ENCODE results near the gene PRSS53.
A peak's percentile ranks its signal among the peaks of the same experiment; 100 is the strongest.
"Not testable (repeated sequence)": the region's sequence is repeated elsewhere in the genome, so short reads cannot be mapped to it uniquely, and the experiment has no call there.

The PRSS53 gene

DNA sequence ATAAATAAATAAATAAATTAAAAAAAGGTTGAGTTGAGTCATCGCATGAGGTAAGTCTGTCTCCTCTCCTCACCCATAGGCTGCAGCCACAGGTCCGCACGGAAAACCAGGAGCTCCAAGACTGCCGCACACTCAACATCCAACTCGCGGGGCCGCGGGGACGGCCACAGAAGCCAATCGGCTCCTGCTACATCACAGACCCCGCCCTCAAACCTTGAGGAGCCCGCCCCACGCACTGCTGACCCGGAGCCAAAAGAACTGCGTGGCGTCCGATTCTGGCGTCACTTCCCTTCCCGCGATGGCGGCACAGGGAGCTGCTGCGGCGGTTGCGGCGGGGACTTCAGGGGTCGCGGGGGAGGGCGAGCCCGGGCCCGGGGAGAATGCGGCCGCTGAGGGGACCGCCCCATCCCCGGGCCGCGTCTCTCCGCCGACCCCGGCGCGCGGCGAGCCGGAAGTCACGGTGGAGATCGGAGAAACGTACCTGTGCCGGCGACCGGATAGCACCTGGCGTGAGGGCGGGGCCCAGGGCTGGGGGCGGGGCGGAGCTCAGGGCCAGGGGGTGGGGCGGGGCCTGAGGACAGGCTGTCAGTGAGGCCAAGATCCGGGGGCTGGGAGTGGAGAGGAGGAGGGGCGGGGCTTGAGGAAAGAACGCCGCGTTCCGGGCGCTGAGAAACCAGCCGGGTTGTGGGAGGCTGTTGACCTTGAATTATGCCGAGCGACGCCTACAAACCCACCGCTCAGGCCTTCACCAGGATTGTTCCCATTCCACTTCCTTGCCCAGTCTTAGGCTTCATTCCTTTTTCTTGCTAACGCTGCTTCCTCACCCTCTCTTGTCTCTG is 28.9 kb upstream of the PRSS53 start, which contains the start of gene KAT8:
KAT8 (plus strand) TSS at position 281 of the 839 bp plus-strand sequence; CDS start at position 299, 18 bp downstream.
- peak; percentile 96 to 98 (median 96) for DNase-seq (ENCODE audit: low read depth in 3 of 3)

DNA sequence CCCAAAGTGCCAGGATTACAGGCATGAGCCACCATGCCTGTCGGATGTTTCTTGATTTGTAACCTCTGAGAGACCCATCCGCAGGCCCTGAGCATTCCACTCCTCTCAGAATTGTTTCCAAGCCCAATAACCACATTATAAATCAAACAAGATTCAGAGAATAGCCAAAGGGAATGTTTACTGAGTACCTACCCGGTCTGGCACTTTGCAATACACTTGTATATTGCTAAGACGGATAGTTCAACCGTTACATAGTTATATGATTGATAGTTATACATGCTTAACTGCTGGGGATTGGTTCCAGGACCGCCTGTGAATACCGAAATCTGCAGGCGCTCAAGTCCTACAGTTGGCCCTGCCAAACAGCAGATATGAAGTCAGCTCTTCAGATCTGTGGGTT is 25.7 kb upstream of the PRSS53 start:
- DNase-seq (ENCODE audit: low read depth in 3 of 3) = no peak

DNA sequence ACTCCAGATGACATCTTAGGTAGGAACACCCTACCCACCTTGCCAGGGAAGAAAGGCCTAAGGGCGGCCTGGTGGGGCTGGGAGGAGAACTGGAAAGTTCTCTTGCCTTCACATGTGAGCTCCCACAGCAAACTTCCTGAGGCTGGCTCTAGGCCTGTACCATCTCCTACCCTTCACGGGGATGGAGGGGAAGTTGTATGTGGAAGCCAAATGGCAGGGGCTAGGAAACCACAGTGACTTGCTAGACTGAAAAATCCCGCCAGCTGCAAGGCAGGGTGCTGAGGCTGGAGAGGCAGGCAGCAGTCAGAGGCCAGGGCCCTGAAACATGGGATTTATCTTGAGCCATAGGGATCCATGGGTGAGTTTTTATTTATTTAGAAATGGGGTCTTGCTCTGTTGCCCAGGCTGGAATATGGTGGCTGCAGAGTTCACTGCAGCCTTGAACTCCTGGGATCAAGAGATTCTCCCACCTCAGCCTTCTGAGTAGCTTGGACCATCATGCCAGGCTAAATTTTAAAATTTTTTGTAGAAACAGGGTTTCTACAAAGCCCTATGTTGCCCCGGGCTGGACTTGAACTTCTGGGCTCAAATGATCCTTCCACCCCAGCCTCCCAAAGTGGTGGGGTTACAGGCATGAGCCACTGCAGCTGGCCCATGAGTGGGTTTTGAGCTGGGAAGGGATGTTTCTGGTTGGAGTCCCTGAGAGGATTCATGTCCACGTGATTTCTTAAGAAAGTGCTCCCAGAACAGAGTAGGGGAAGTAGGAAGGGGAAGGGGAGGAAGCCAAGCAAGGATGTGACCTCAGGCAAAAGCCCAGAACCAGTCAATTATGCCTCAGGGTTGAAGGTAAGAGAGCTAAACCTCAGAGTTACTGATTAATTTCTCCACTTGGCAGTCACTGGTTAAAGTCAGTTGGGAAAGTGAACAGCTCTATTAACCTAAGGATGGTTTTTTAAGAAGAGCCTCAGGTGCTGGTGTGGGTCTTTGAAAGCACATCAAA is 24.7 kb upstream of the PRSS53 start:
- DNase-seq (ENCODE audit: low read depth in 3 of 3) = no peak

DNA sequence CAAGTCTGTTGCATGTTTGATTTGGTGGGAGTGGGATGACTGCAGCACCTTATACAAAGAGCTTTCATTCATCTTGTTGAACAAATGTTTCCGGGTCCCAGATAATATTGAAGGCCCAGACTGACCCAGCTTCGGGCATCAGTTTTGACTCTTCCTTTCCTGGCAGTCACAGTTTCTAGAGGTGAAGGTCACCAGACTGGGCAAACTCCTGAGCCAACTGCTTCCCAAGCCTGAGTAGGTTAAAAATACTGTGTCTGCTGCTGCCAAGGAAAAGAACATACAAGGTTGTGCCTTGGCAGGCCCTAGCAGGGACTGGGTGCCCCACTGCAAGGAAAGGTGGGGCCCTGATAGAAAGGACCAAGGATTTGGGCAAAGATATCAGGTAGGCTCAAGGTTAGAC is 24.0 kb upstream of the PRSS53 start:
- no peak for DNase-seq (ENCODE audit: low read depth in 3 of 3)

DNA sequence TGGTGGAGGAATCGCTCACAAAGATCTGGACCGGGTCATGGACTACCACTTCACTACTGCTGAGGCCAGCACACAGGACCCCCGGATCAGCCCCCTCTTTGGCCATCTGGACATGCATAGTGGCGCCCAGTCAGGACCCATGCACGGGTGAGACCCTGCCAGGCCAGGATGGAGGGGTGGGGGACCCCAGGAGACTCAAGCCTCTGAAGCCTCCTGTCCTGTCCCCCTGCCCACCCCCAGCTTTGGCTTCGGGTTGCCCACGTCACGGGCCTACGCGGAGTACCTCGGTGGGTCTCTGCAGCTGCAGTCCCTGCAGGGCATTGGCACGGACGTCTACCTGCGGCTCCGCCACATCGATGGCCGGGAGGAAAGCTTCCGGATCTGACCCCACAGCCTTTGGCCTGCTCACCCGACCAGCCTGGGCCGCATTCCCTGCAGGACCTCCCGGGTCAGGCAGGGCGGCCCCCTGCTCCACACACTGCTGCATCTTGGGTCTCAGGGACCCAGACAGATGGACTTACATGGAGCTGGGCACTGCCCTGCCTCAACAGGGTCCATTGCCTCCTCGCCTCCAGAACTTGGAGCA is 23.2 kb upstream of the PRSS53 start:
- no peak for DNase-seq (ENCODE audit: low read depth in 3 of 3)

DNA sequence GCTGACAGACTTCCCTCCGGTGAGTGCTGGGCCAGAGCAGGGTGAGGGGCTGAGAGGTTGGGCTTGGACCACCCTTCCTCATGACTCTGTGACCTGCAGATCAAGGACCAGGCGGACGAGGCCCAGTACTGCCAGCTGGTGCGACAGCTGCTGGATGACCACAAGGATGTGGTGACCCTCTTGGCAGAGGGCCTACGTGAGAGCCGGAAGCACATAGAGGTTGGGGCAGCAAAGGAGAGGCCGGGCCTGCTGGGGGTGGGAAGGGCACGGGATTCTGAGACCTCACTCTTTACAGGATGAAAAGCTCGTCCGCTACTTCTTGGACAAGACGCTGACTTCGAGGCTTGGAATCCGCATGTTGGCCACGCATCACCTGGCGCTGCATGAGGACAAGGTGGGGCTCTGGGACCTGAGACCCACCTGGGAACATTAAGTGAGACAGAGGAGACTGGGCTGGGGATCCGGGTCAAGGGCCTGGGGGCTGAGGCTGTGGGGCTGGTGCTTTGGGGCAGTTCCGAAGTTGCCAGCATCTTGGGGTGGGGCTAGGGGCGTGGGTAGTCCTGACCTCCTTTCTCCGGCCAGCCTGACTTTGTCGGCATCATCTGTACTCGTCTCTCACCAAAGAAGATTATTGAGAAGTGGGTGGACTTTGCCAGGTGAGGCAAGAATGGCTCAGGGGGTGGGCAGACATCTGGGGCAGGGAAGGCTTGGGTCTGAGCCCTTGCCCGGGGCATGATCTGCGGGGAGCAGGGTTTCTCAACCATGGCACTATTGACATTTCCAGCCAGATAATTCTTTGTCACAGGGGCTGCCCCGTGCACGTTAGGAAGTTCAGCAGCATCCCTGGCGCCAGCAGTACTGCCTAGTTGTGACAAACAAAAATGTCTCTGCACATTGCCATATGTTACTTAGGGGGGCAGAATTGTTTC is 21.6 kb upstream of the PRSS53 start:
- DNase-seq (ENCODE audit: low read depth in 3 of 3) = no peak

DNA sequence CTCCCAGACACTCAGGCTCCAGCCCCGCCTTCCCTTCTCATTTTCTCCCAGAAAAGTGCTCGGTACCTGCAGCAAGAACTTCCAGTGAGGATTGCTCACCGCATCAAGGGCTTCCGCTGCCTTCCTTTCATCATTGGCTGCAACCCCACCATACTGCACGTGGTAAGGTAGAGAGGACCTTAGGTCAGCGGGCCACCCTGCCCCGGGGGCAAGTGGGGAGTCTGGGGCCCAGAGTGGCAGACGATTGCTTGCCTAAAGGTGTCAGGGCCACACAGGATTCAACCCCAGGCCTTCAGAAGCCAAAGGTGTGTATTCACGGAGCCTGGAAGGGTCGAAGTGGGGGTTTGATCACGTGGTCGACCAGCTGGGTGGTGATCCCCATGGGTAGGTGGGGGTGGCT is 20.9 kb upstream of the PRSS53 start:
- DNase-seq (ENCODE audit: low read depth in 3 of 3) = no peak

DNA sequence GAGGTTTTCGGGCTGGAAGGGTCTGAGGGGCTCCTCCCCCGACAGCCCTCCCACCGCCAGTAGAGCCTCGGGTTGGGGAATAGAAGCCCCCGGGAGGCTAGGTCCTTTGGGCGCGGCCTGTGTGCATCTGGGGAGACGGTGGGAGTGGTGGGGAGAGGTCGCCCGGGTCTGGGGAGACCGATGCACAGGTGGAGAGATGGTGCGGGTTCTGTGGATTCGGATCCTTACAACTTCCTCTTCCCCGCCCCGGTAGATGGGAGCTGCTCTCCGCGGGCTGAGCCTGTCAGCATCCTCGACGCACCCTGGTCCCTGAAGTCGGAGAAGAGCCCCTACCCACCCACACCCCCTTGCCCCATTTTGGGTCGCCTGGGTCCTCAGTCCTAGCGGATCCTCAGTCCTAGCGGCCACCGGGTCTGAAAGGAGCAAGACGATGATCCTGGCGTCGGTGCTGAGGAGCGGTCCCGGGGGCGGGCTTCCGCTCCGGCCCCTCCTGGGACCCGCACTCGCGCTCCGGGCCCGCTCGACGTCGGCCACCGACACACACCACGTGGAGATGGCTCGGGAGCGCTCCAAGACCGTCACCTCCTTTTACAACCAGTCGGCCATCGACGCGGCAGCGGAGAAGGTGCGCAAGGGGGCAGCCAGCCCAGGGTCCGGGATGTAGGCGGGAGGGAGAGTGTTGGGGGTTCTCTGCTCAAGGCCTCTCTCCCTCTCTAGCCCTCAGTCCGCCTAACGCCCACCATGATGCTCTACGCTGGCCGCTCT is 20.2 kb upstream of the PRSS53 start:
- no peak for DNase-seq (ENCODE audit: low read depth in 3 of 3)

DNA sequence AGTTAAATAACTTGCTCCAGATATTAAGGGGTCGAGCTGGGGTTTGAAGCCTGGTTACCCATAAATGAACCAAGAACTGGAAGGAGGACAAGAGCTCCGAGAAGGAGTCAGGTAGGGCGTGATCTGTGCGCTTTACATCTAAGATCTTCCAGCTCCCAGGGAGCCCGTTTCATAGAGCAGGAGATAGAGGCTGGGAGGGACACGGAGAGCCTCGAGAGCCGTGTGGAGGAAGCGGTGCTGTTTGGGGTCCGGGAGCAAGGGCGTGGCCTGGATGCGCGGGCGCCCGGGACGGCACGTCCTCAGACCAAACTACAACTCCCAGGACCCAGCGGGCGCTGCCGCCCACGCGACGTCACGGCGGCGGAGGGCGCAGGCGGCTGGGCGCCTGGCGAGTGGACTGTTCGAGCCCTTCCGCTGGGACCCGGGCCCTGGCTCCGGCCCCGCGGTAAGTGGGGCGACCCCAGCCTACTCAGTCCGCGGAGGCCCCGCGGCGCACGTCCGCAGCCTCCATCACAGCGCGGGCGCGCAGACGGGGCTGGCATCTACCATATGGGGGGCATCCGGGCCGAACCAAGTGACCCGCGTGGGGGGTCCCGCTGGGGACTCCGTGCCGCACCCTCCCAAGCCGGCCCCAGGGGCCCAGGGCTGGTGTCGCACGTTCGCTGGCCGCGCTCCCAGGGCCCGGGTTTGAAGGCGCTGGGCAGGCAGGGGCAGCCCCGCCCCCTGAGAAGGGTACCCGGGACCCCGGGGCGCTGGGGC is 19.5 kb upstream of the PRSS53 start, which contains the start of gene BCKDK:
BCKDK (plus strand) TSS at position 352 of the 759 bp plus-strand sequence. CDS start 838 bp downstream, outside the sequence.
- DNase-seq (ENCODE audit: low read depth in 3 of 3) = peak; percentile 57 to 75 (median 68)

DNA sequence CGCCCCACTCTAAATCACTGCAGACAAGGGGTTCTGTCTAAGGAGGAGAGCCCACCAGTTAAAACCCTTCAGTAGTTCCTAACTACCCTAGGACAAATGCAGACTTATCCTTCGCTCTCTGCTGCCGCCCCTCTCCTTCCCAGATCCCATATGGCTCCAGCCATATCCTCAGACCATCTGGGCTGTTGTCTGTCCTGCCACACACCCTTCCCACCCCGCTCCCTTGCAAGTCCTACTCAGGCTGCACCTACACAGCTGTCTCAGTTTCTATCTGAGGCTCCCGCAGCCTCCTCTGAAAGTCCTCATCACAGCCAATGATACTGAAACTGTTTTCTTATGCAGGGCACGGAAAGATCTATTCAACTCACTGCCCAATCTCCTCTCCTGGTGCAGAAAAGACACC is 18.7 kb upstream of the PRSS53 start:
- peak in 2 of 3 donors; percentile 34 to 51 for DNase-seq (ENCODE audit: low read depth in 3 of 3)

DNA sequence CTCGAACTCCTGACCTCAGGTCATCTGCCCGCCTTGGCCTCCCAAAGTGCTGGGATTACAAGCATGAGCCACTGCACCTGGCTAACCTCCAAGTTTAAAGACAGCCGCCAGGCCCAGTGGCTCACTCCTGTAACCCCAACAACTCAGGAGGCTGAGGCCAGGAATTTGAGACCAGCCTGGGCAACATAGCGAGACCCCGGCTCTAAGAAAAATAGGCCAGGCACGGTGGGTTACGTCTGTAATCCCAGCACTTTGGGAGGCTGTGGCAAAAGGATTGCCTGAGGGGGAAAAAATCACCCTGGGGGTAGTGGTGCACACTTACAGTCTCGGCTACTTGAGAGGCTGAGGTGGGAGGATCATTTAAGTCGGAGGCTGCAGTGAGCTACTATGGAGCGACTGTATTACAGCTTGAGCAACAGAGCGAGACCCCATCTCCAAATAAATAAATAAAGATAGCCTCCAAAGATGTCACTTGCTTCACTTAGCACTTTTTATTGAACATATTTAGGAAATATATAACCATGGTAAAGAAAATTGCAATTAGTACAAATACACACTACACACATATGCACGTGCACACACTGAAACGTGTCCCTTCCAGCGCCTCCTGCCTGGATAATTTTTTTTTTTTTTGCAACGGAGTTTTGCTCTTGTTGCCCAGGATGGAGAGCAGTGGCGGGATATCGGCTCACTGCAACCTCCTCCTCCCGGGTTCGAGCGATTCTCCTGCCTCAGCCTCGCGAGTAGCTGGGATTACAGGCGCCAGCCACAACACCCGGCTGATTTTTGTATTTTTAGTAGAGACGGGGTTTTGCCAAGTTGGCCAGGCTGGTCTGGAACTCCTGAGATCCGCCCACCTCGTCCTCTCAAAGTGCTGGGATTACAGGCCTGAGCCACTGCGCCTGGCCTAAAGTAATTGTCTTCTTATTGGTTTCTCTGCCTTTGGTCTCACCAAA is 18.0 kb upstream of the PRSS53 start:
- DNase-seq (ENCODE audit: low read depth in 3 of 3) = no peak

DNA sequence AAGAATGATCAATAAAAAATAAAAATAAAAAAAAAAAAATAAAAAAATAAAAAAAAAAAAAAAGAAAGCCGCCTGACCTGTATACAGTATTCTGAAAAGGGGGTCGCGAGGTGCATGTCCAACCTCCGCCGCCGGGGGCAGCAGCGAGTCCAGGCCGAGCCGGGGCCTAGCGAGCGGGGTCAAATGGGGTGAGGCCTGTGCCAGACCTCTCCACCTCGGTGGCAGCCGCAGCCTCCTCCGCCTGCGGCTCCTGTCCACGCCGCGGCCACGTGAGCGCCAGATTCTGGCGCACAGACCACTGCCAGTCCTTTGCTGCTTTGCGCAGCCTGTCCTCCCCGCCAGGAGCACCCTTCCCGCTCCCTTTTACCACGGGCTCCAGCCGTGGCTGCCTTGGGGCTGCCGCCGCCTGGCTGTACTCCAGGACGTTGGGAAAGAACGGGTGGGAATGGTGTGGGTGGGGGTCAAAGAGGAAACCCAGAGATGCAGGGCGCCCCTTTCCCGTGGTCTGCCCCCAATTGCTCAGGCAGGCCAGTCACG is 17.0 kb upstream of the PRSS53 start:
- peak; percentile 71 to 79 (median 78) for DNase-seq (ENCODE audit: low read depth in 3 of 3)

DNA sequence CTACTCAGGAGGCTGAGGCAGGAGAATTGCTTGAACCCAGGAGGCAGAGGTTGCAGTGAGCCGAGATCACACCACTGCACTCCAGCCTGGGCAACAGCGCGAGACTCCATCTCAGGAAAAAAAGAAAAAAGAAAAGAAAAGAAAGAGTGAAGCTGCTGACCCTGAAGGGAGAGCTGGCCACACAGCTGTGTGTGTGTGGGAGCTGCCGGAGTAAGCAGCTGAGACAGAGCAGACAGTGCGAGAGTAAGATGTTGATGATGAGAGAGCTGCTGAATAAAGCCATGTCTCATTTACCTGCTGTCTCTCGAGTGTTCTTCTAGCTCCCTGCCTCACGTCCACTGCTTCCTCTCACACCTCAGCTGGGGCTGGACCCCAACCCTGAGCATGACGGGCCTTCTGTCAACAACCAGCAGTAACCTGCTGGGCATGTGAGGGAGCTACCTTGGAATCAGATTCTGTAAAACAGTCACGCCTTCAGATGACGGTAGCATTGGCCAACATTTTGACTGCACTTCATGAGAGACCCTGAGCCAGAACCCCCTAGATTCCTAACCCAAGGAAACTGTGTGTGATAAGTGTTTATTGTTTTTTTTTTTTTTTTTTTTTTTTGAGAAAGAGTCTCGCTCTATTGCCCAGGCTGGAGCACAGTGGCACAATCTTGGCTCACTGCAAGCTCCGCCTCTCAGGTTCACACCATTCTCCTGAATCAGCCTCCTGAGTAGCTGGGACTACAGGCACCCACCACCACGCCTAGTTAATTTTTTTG is 12.3 kb upstream of the PRSS53 start:
- DNase-seq (ENCODE audit: low read depth in 3 of 3) = not testable (repeated sequence)

DNA sequence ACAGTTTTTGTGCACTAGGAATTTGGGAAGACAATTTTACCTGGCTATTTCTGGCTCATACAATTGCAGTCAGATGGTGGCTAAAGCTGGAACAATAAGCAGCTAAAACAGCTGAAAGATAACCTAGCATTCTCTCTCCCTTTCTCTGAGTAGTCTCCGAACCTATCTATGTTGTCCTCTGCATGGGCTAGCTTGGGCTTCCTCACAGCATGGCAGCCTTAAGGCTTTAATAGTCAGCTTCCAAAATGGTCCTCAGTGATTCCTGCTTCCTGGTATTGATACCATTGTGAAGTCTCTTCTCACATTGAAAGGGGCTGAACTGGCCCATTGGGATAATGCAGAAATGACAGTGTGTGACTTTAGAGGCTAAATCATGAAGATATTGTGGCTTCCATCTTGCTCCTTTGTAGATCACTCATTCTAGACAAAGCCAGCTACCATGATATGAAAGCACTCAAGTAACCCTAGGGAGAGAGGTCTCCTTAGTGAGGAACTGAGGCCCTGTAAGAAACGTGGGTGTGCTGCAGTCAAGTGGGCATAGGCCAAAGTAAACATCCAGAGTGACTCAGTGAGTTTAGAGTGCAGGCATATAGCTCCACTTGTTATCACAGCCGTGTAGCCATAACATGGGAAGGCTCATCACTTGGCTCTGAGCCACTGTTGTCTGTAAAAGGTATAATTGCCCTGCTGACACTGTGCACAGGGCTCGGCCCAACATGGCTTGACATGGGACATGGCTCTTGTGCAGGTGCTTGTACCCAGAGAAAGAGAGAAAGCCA is 11.3 kb upstream of the PRSS53 start:
- DNase-seq (ENCODE audit: low read depth in 3 of 3) = no peak

DNA sequence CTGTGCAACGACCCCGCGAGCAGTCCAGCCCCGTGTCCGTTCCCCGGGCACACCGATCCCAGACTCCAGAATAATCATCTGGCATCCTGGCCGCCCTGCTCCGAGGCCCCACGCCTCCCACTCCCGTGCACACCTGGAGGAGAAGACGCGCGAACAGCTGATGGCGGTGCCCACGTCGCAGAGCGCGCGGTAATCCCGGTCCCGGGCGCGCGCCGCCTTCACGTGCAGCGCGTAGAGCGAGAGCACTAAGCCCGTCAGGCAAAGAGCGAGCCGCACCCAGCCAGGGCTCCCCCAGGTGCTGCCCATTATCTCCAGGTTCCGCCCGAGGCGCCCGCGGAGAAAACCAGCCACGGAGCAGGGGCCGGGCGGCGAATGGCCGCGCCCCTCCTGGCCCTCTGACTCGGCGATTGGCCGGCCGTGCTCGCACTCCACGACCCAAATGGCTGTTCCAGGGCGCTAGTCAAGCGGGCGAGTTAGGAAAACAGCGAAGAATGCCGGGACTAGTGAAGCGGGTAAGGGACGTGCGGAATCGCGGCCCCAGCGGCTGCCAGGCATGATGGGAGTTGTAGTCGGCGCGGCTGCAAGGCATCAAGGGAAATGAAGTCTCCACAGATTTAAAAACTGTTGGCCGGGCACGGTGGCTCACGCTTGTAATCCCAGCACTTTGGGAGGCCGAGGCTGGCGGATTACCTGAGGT is 5.8 kb upstream of the PRSS53 start, which contains the start of gene VKORC1:
VKORC1 (minus strand) TSS at position 374 of the 697 bp plus-strand sequence; CDS start at position 306, 68 bp downstream.
- peak; percentile 84 to 90 (median 85) for DNase-seq (ENCODE audit: low read depth in 3 of 3)

DNA sequence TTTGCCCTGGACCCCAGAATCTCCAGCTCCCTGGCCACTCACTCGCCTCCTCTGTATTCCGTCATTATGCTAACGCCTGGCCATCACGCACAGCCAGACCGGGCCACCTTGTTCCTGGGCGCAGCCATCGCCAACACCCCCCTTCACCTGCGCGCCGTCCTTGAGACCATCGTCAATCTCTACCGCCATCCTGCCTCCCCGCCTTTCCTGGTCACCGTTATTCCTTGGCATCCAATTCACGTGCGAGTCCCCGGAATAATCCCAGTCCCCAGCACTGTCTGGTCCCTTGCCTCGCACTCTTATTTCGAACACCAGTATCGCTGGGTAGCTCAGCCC is 5.3 kb upstream of the PRSS53 start:
- no peak for DNase-seq (ENCODE audit: low read depth in 3 of 3)
